Stimulated activated CD4-positive, alpha-beta T cell treated with anti-CD3 and anti-CD28 coated beads, Interleukin-15, amount 100 ng/mL, for 24 hours (primary cell): ENCODE data around the gene NAA40.
"Not testable (repeated sequence)": the region's sequence is repeated elsewhere in the genome, so short reads cannot be mapped to it uniquely, and the experiment has no call there.

Source experiments
- DNase-seq: peaks from one replicate; pipeline ENCODE4 v3.0.0-alpha.2; 2020

Gene NAA40

DNA sequence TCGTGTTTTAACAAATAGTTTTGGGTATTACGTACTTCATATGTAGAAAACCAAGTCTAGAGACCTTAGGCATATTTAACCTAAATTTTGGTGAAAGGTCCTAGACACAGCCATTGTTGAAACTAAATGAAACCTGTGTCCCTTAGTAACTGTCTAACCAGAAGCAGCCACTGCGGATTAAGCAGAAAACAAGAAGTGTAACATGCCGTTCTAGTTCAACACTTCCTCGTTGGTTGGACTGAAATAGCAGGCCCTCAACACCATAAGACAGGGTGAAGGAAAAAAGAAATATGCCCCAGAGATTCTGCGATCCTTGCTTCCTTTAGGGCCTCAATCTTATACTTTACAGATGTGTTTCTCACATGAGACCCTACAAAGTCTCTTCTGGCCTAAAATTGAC is 2.0 kb downstream of the NAA40 start:
- DNase-seq: no peak

GRCh38 chr11:63941901-63942300 is 3.1 kb downstream of the NAA40 start:
- no peak for DNase-seq

DNA sequence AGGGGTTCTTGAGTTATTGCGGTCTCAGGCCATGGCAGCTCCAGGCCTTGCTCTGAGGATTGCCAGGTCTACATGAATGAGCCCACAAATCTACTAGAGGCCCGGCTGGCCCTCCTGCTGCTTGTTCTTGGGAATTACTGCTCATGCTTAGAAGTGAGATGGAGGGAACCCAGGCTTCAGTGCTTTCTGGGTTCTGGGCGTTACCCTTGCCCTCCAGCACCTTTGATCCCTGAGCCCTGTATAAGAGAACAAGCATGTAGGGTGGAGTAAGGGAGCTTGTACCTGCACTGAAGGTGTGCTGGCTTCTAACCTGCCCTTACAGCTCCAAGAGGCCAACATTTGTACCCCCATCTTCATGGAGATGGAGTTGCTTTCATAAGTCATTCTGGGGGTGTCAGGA is 4.0 kb downstream of the NAA40 start:
- DNase-seq: no peak

GRCh38 chr11:63944987-63945386 is 6.2 kb downstream of the NAA40 start:
- no peak for DNase-seq

DNA sequence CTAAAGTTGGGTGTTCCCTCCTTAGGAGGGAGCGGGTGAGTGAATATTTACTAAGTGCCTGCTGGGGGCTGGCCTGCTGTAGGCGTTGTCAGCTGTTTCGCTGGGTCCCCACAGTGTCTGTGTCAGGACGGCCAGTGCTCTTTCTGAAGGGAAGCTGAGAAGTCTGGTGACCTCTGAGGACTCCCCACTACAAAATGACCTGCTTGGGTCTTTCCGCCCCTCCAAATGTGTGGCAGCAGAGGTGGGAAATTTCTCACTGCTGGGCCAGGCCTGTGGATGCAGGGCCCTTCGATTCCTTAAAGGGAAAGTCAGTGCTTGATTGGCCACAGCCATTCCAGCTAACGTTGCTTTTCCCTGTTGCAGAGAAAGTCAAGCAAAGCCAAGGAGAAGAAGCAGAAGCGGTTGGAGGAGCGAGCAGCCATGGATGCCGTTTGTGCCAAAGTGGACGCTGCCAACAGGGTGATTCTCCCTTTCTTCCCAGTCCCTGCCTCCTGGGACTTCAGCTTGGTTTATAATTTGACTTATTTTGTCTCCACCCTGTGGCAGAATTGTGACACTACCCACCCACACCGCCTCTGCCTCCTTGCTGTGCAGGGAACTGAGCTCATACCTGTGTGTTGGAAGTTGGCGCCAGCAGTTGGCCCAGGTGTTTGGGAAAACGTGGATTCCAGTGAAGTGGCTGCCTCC is 6.8 kb downstream of the NAA40 start:
- DNase-seq: peak; percentile 63

DNA sequence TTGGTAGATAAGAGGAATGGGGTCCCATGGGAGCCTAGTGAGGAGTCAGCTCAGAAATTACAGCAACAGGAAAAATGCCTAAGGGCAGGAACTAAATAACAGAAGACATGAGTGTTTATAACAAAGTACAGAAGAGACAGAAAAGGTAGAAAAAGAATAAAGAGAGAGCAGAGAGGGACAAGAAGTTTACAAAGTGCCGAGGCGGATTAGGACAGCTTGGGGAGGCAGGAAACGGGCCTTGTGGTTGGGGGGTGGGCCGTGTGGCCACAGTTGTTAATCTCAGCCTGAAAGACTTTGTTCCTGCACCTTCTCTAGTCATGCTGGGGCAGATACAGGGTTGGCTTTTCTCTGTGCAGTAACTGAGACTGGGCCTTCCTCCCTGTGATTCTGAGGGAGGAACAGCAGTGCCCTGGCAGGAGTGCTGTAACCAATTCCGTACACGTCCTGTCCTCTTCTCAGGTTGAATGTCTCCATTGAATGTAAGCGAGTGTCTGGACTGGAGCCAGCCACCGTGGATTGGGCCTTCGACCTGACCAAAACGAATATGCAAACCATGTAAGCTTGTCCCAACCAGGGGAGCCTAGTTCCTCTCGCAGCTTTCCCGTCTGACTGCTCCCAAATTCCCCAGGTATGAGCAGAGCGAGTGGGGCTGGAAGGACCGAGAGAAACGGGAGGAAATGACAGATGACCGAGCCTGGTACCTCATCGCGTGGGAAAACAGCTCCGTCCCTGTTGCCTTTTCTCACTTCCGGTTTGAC is 13.2 kb downstream of the NAA40 start:
- DNase-seq: peak; percentile 29

DNA sequence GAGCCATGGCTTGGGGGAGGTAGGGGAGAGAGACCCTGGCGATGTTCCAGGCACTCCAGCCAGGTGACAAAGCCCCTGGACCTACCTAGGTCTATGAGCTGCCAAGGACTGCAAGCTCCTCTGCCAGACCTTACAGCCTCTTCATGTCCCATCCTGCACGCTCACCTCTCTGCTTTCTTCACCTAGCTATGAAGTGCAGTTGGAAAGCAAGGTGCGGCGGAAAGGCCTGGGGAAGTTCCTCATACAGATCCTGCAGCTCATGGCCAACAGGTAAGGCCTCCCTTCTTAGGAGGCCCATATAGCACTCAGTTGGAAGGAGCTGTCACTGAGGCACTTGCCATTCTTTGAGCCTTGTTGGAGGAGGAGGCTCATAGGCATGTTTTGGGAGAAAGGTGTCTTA is 13.8 kb downstream of the NAA40 start:
- DNase-seq: no peak

DNA sequence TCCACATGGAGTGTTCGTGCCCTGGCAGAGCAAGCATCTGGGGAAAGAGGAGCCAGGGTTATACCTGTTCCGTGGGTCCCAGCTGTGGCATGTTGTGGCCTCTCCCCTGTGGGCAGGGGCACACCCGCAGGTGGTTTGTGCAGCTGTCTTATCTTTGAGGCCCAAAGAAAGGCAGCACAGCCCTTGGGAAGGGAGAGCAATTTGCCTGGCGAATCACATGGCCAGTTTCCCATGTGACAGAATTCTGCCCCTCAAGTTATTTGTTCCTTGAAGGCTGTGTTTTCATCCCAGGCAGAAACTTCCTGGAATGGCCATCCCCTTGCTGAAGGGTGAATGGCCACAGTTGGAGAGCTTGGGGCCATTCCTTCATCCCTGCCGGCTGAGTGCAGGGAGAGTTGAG is 19.2 kb downstream of the NAA40 start:
- no peak for DNase-seq

DNA sequence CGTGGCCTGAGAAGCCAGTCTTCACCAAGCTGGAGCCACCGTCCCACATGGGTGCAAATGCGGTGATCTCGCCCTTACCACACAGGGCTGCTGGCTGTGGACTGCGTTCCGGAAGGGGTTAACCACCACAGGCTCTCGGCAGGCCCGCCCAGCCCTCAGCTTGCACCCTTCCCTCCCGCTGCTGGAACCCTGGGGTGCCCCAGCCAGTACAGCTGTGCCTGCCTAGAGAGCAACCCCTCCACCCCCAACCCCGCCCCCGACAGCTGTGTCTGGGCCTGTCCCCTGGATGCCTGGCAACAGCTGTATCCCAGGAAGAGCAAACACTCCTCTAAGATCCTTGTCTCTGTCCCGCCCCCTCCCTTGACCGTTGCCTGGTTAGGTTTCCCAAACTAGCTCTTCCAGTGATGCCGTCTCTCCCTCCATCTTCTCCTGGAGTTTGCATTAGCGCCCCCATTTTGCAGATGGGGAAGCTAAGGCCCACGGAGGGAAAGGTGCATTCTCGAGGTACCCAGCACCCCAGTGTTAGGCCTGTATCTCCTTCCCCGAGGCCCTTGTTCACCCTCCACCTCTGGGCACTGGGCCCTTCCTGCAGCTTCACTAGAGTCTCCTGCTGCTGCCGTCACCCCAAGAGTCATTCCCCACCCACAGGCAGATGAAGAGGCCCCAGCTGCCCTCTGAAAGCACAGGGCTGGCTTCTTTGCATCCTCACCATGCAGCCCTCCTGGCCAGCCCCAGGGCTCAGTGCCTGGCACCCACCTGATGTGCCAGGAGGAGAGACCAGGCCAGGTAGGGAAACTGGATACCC is 23.0 kb downstream of the NAA40 start:
- DNase-seq: peak; percentile 15

GRCh38 chr11:63963895-63964294 is 25.1 kb downstream of the NAA40 start:
- not testable (repeated sequence) for DNase-seq

DNA sequence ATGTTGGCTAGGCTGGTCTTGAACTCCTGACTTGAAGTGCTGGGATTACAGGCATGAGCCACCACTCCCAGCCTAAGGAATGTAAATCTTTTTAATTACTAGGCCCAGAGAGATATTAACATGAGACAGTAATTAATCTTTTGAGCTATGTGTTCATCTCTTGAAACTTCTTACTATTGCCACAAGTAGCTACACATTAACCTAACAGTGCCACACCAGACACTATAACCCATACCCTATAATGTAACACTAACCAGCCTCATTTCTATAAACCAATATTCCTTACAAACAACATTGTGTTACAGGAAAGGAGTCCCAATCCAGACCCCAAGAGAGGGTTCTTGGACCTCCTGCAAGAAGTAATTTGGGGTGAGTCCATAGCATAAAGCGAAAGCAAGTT is 27.6 kb downstream of the NAA40 start:
- DNase-seq: no peak

- no peak for DNase-seq
Observed at GRCh38 chr11:63969461-63969860, 30.7 kb downstream of the NAA40 start.

- no peak for DNase-seq
Observed at GRCh38 chr11:63970902-63971301, 32.1 kb downstream of the NAA40 start.

DNA sequence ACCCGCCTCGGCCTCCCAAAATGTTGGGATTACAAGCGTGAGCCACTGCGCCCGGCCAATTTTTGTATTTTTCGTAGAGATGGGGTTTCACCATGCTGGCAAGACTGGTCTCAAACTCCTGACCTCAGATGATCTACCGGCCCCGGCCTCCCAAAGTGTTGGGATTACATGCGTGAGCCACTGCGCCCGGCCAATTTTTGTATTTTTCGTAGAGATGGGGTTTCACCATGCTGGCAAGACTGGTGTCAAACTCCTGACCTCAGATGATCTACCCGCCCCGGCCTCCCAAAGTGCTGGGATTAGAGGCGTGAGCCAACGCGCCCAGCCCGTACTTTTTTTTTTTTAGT is 35.1 kb downstream of the NAA40 start:
- DNase-seq: not testable (repeated sequence)

- DNase-seq: peak; percentile 97
Observed at GRCh38 chr11:63974259-63975143, 35.7 kb downstream of the NAA40 start, which contains the start of gene COX8A. Gene COX8A (plus strand): TSS chr11:63974620. CDS start chr11:63974681, 61 bp downstream.

GRCh38 chr11:63978551-63979239 is 39.9 kb downstream of the NAA40 start:
- no peak for DNase-seq

DNA sequence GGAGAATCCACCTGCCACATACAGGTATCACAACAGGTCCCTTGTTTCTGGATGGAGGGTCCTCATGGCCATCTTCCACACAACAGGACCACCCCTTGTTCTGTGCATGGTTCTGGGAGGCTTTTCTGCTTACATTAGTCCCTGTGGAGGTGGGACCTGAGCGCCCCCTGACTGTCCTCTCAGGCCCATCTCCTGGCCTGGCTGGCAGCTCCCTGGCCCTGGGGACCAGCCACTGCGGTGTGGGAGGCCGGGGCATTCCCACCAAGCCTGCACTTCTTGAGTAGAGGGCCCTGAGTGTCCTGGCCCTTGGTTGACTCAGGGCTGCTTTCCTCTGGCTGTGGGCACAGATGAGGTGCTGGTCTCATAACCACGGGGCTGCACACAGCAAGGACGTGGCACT is 40.6 kb downstream of the NAA40 start:
- DNase-seq: no peak

GRCh38 chr11:63985812-63986155 is 47.0 kb downstream of the NAA40 start:
- DNase-seq: peak; percentile 83

- peak; percentile 95 for DNase-seq
Observed at GRCh38 chr11:63986156-63986931, 47.5 kb downstream of the NAA40 start, which contains the start of gene OTUB1. Gene OTUB1 (plus strand): TSS chr11:63986438. CDS start chr11:63986457, 19 bp downstream.

DNA sequence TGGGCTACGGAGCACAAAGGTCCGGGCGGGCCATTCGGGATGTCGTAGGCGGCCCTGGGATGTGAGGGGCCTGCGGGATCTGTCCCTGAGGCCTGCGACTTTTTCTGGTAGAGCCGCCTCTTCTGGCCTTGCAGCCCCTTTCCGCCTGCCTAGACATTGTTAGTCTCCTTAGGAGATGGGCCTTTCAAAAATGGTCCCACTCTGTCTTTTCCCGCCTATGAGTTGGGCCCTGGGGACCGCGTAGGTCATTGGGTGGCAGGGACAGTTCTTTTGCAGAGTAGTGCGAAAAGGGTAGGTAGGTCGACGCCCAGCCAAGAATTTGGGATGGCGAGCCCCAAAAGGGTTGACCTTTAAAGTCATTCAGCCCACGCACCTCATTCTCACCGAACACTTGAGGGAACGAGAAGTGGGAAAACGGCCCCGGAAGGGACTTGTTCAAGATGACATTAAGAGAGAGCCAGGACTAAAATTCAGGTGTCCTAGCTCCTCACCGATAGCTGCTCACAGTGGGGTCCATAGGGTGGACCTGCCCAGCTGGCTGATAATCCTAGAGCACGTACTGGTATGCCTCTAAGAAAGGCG is 48.2 kb downstream of the NAA40 start:
- DNase-seq: no peak

- DNase-seq: no peak
Observed at GRCh38 chr11:63991558-63991957, 52.8 kb downstream of the NAA40 start.
